HFFc6 (cell line): Measurements from ENCODE around the gene POLR2I. TPM values are rescaled to one million over a fixed set of nuclear protein-coding genes. Genes with fewer than 3 reads are reported as not detected.

ENCODE experiments used
- DNase-seq: peaks from one replicate; pipeline ENCODE4 v3.0.0-alpha.2; 2018
- H3K27ac Mint-ChIP-seq: 2 replicates; pipeline ENCODE4 v1.8.0; 2020; ENCODE audit warnings: mild to moderate bottlenecking, mixed read lengths
- H3K27me3 Mint-ChIP-seq: 2 replicates; pipeline ENCODE4 v1.8.0; 2021; ENCODE audit warnings: mild to moderate bottlenecking, moderate library complexity, mixed read lengths; ENCODE audit not compliant: insufficient read depth
- H3K36me3 Mint-ChIP-seq: 2 replicates; pipeline ENCODE4 v1.8.0; 2021; ENCODE audit warnings: low read depth, mixed read lengths
- H3K4me1 Mint-ChIP-seq: 2 replicates; pipeline ENCODE4 v1.8.0; 2020; ENCODE audit warnings: low read depth, mixed read lengths
- H3K4me3 Mint-ChIP-seq: 2 replicates; pipeline ENCODE4 v1.8.0; 2020; ENCODE audit warnings: mild to moderate bottlenecking, moderate library complexity, mixed read lengths
- H3K9me3 Mint-ChIP-seq: 2 replicates; pipeline ENCODE4 v1.8.0; 2020; ENCODE audit warnings: mild to moderate bottlenecking, mixed read lengths
- CTCF ChIP-seq: fragments of 200-600 bp; sonication (generic); IDR thresholded peaks from 2 replicates; pipeline ENCODE4 v1.5.0; 2021; ENCODE audit warnings: antibody characterized with exemption, mild to moderate bottlenecking
- total RNA-seq, 6 experiments: library from RNA; stranded (reverse); fragmentation: NEBNext Ultra II Directional; extraction: Animal tissue kit (Norgen Biotek cat#: 25700); gene quantifications; 2 replicates in 1 of 6; 3 replicates in 5 of 6; pipeline ENCODE4 v1.2.3, GENCODE V29; 2021

Gene POLR2I
- total RNA-seq, 6 experiments from 2014 or later: 64.1 to 75.1 (median 69.2) TPM

DNA sequence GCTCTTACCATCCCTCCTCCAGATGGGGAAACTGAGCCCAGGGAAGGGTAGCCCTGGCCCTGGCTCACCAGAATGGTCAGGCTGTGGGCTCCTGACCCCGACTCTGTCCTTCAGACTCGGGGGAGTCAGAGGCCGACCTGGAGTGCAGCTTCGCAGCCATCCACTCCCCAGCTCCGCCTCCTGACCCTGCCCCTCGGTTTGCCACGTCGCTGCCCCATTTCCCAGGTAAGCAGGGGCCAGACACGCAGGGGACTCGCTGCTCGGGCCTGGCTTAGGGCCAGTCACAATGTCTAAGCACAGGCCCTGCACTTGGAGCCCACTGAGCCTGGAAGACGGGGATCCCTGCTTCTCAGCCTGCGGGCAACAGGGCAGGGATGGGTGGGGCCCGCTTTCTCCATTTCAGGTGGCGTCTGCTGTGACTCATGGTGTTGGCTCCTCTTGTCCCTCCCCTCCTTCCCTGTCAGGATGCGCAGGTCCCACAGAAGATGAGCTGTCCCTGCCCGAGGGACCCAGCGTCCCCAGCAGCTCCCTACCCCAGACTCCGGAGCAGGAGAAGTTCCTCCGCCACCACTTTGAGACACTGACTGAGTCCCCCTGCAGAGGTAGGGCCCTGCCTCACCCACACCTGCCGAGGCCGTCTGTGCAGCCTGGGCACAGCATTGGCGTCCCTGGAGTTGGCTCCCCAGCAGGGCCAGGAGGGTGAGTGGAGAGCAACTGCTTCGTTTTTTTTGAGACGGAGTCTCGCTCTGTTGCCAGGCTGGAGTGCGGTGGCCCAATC is 12.9 kb downstream of the POLR2I start:
- Mint-ChIP-seq H3K9me3 (no peaks in the 10 kb centered on the region), H3K4me1 (peaks cover 5% of the 10 kb centered on the region; the same call in 1 of the 2 replicates), H3K4me3 (no peak overlapping the region), H3K27ac (no peak overlapping the region), H3K36me3 (peaks cover 12% of the 10 kb centered on the region; the same call in 1 of the 2 replicates), H3K27me3 (no peaks in the 10 kb centered on the region)
- no peak for DNase-seq
- no peak for TF ChIP-seq CTCF

- no peak for TF ChIP-seq CTCF
- Mint-ChIP-seq H3K27ac (no peak overlapping the region), H3K27me3 (no peaks in the 10 kb centered on the region), H3K4me3 (no peak overlapping the region), H3K9me3 (no peaks in the 10 kb centered on the region), H3K36me3 (peaks cover 8% of the 10 kb centered on the region; the same call in 1 of the 2 replicates), H3K4me1 (peaks cover 5% of the 10 kb centered on the region; the same call in 1 of the 2 replicates)
- DNase-seq: no peak
Observed at GRCh38 chr19:36100476-36100875, 14.2 kb downstream of the POLR2I start.

- Mint-ChIP-seq H3K27me3 (no peaks in the 10 kb centered on the region), H3K36me3 (peaks cover 8% of the 10 kb centered on the region; the same call in 1 of the 2 replicates), H3K4me1 (peaks cover 5% of the 10 kb centered on the region; the same call in 1 of the 2 replicates), H3K27ac (no peak overlapping the region), H3K4me3 (no peak overlapping the region), H3K9me3 (no peaks in the 10 kb centered on the region)
- no peak for DNase-seq
- TF ChIP-seq CTCF: no peak
Observed at GRCh38 chr19:36099166-36099785, 15.4 kb downstream of the POLR2I start.

DNA sequence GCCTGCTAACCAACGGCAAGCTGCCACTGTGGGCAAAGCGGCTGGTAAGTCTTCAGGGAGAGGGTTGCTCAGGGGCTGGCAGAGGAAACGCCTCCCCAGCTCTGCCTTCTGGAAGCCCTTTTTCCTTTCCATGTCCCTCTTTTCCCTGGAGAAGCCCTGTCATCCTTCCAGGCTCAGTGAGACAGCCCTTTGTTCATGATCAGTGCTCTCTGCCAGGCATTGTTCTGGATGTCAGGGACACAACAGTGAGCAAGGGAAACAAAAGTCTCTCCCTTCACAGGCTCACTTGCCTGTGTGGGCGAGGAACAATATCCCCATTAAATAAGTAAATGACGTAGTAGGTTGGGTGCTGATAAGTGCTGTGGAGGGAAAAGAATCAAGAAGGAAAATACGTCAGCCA is 17.6 kb downstream of the POLR2I start:
- no peaks in the 10 kb centered on the region; the same call in 1 of the 2 replicates for H3K27me3 Mint-ChIP-seq
- no peaks in the 10 kb centered on the region for H3K9me3 Mint-ChIP-seq
- no peak for DNase-seq
- no peaks in the 10 kb centered on the region for H3K4me1 Mint-ChIP-seq
- H3K4me3 Mint-ChIP-seq: no peak overlapping the region
- peaks cover 17% of the 10 kb centered on the region for H3K36me3 Mint-ChIP-seq
- TF ChIP-seq CTCF: no peak
- H3K27ac Mint-ChIP-seq: no peak overlapping the region

GRCh38 chr19:36093687-36094086 is 21.0 kb downstream of the POLR2I start:
- Mint-ChIP-seq H3K9me3 (no peaks in the 10 kb centered on the region), H3K27me3 (no peaks in the 10 kb centered on the region; the same call in 1 of the 2 replicates), H3K4me1 (no peaks in the 10 kb centered on the region), H3K27ac (no peak overlapping the region), H3K36me3 (peaks cover 25% of the 10 kb centered on the region), H3K4me3 (no peak overlapping the region)
- TF ChIP-seq CTCF: no peak
- DNase-seq: no peak
